Hematopoietic multipotent progenitor cell treated with erythropoietin and hydrocortisone succinate and interleukin-3 and kit ligand, for 8 days (in vitro differentiated cells): ENCODE measurements around the gene WDR45B.
"Not testable (repeated sequence)": the region's sequence is repeated elsewhere in the genome, so short reads cannot be mapped to it uniquely, and the experiment has no call there.

Experiments
- DNase-seq: peaks from one replicate; pipeline ENCODE4 v3.0.0-alpha.2; 2015

The WDR45B gene

GRCh38 chr17:82598256-82599119, 49.8 kb downstream of the WDR45B start:
- DNase-seq = no peak

GRCh38 chr17:82596837-82597672, 51.2 kb downstream of the WDR45B start:
- DNase-seq = no peak

GRCh38 chr17:82596296-82596695, 51.9 kb downstream of the WDR45B start:
- DNase-seq = no peak

GRCh38 chr17:82595893-82596292, 52.4 kb downstream of the WDR45B start:
- DNase-seq = no peak

- DNase-seq = no peak
Observed at GRCh38 chr17:82594571-82594970, 53.7 kb downstream of the WDR45B start.

GRCh38 chr17:82593590-82594087, 54.6 kb downstream of the WDR45B start:
- no peak for DNase-seq

GRCh38 chr17:82592767-82593589, 55.3 kb downstream of the WDR45B start:
- DNase-seq = peak; percentile 84

GRCh38 chr17:82592289-82592766, 55.9 kb downstream of the WDR45B start:
- no peak for DNase-seq

- DNase-seq = no peak
Observed at GRCh38 chr17:82590881-82591539, 57.2 kb downstream of the WDR45B start.

GRCh38 chr17:82590216-82590615, 58.0 kb downstream of the WDR45B start:
- no peak for DNase-seq

- no peak for DNase-seq
Observed at GRCh38 chr17:82589851-82590180, 58.4 kb downstream of the WDR45B start.

GRCh38 chr17:82588266-82589175, 59.7 kb downstream of the WDR45B start:
- no peak for DNase-seq

GRCh38 chr17:82587234-82588086, 60.8 kb downstream of the WDR45B start:
- DNase-seq = no peak

- DNase-seq = no peak
Observed at GRCh38 chr17:82586576-82587233, 61.5 kb downstream of the WDR45B start.

GRCh38 chr17:82585935-82586575, 62.2 kb downstream of the WDR45B start:
- DNase-seq = not testable (repeated sequence)

- DNase-seq = no peak
Observed at GRCh38 chr17:82583720-82584234, 64.5 kb downstream of the WDR45B start.

- no peak for DNase-seq
Observed at GRCh38 chr17:82582709-82583108, 65.5 kb downstream of the WDR45B start.

- no peak for DNase-seq
Observed at GRCh38 chr17:82582213-82582612, 66.0 kb downstream of the WDR45B start.

- DNase-seq = not testable (repeated sequence)
Observed at GRCh38 chr17:82579969-82580368, 68.3 kb downstream of the WDR45B start.
